CD4-positive, alpha-beta T cell treated with Interleukin-15 for 1 hour (primary cell): ENCODE data around the gene NEU3.
"Not testable (repeated sequence)": the region's sequence is repeated elsewhere in the genome, so short reads cannot be mapped to it uniquely, and the experiment has no call there.

Source experiments
- DNase-seq: peaks from one replicate; pipeline ENCODE4 v3.0.0-alpha.2; 2020

Gene NEU3

GRCh38 chr11:75031224-75031753 is 42.6 kb downstream of the NEU3 start:
- DNase-seq, result no peak

- DNase-seq, result peak; percentile 51
Observed at GRCh38 chr11:75031771-75032549, 43.2 kb downstream of the NEU3 start.

- DNase-seq, result no peak
Observed at GRCh38 chr11:75032550-75032935, 43.8 kb downstream of the NEU3 start.

- DNase-seq, result no peak
Observed at GRCh38 chr11:75033916-75034315, 45.2 kb downstream of the NEU3 start.

- no peak for DNase-seq
Observed at GRCh38 chr11:75035256-75035655, 46.5 kb downstream of the NEU3 start.

GRCh38 chr11:75035911-75036565 is 47.3 kb downstream of the NEU3 start:
- no peak for DNase-seq

- DNase-seq, result no peak
Observed at GRCh38 chr11:75040167-75040770, 51.5 kb downstream of the NEU3 start.

- no peak for DNase-seq
Observed at GRCh38 chr11:75041263-75041662, 52.5 kb downstream of the NEU3 start.

- DNase-seq, result not testable (repeated sequence)
Observed at GRCh38 chr11:75041821-75042220, 53.1 kb downstream of the NEU3 start.

GRCh38 chr11:75044381-75045170 is 55.8 kb downstream of the NEU3 start:
- DNase-seq, result not testable (repeated sequence)

GRCh38 chr11:75046668-75047067 is 57.9 kb downstream of the NEU3 start:
- DNase-seq, result not testable (repeated sequence)

- DNase-seq, result no peak
Observed at GRCh38 chr11:75047191-75047590, 58.5 kb downstream of the NEU3 start.

- DNase-seq, result not testable (repeated sequence)
Observed at GRCh38 chr11:75049501-75050266, 61.0 kb downstream of the NEU3 start.

GRCh38 chr11:75050516-75050915 is 61.8 kb downstream of the NEU3 start:
- no peak for DNase-seq

GRCh38 chr11:75051043-75051442 is 62.3 kb downstream of the NEU3 start:
- DNase-seq, result no peak

- DNase-seq, result no peak
Observed at GRCh38 chr11:75052457-75052856, 63.7 kb downstream of the NEU3 start.

- no peak for DNase-seq
Observed at GRCh38 chr11:75055511-75055910, 66.8 kb downstream of the NEU3 start.

GRCh38 chr11:75056814-75057213 is 68.1 kb downstream of the NEU3 start:
- no peak for DNase-seq

GRCh38 chr11:75059299-75059698 is 70.6 kb downstream of the NEU3 start:
- no peak for DNase-seq

- DNase-seq, result no peak
Observed at GRCh38 chr11:75063741-75064314, 75.1 kb downstream of the NEU3 start.

GRCh38 chr11:75066061-75066460 is 77.3 kb downstream of the NEU3 start:
- no peak for DNase-seq
